ENCODE measurements around the gene TEN1.
"Not testable (repeated sequence)": the region's sequence is repeated elsewhere in the genome, so short reads cannot be mapped to it uniquely, and the experiment has no call there.

TEN1 gene

GRCh38 chr17:75978938-75979704, at the start of gene TEN1, which contains the start of gene ACOX1:
Gene TEN1, plus strand, starts transcription at chr17:75979240. Its CDS starts 6,953 bp downstream, at chr17:75986193.
Gene ACOX1, minus strand, starts transcription at chr17:75979166. Its CDS starts 93 bp downstream, at chr17:75979073.
- in situ Hi-C loops (cut with MboI; ENCODE audit: low sequenced_read_pairs), result loop anchor here (25.0 kb wide), 1 partner anchor 217 kb away; the partner anchor contains the start of gene GALK1

GRCh38 chr17:75931062-75931461, 48.0 kb upstream of the TEN1 start:
- in situ Hi-C loops (cut with MboI; ENCODE audit: low sequenced_read_pairs), result no loop called here

GRCh38 chr17:75932852-75933251, 46.2 kb upstream of the TEN1 start:
- in situ Hi-C loops (cut with MboI; ENCODE audit: low sequenced_read_pairs), result no loop called here

GRCh38 chr17:75933808-75934207, 45.2 kb upstream of the TEN1 start:
- in situ Hi-C loops (cut with MboI; ENCODE audit: low sequenced_read_pairs), result no loop called here

- in situ Hi-C loops (cut with MboI; ENCODE audit: low sequenced_read_pairs), result no loop called here
Measured at GRCh38 chr17:75937652-75938051, 41.4 kb upstream of the TEN1 start.

GRCh38 chr17:75940727-75941441, 38.2 kb upstream of the TEN1 start, which contains the start of gene FBF1:
Gene FBF1, minus strand, starts transcription at chr17:75941042. Its CDS starts 2,893 bp downstream, at chr17:75938149.
- in situ Hi-C loops (cut with MboI; ENCODE audit: low sequenced_read_pairs), result no loop called here

GRCh38 chr17:75941442-75941819, 37.6 kb upstream of the TEN1 start:
- in situ Hi-C loops (cut with MboI; ENCODE audit: low sequenced_read_pairs), result no loop called here

GRCh38 chr17:75942473-75942872, 36.6 kb upstream of the TEN1 start:
- in situ Hi-C loops (cut with MboI; ENCODE audit: low sequenced_read_pairs), result no loop called here

GRCh38 chr17:75943491-75943890, 35.5 kb upstream of the TEN1 start:
- in situ Hi-C loops (cut with MboI; ENCODE audit: low sequenced_read_pairs), result no loop called here

- in situ Hi-C loops (cut with MboI; ENCODE audit: low sequenced_read_pairs), result no loop called here
Measured at GRCh38 chr17:75945211-75945610, 33.8 kb upstream of the TEN1 start.

GRCh38 chr17:75950421-75950820, 28.6 kb upstream of the TEN1 start:
- in situ Hi-C loops (cut with MboI; ENCODE audit: low sequenced_read_pairs), result no loop called here

GRCh38 chr17:75950855-75951554, 28.0 kb upstream of the TEN1 start:
- in situ Hi-C loops (cut with MboI; ENCODE audit: low sequenced_read_pairs), result no loop called here

GRCh38 chr17:75959051-75959838, 19.8 kb upstream of the TEN1 start:
- in situ Hi-C loops (cut with MboI; ENCODE audit: low sequenced_read_pairs), result no loop called here

- in situ Hi-C loops (cut with MboI; ENCODE audit: low sequenced_read_pairs), result no loop called here
Measured at GRCh38 chr17:75959839-75960511, 19.1 kb upstream of the TEN1 start.

- in situ Hi-C loops (cut with MboI; ENCODE audit: low sequenced_read_pairs), result no loop called here
Measured at GRCh38 chr17:75965468-75965867, 13.6 kb upstream of the TEN1 start.

- in situ Hi-C loops (cut with MboI; ENCODE audit: low sequenced_read_pairs), result not testable (repeated sequence)
Measured at GRCh38 chr17:75969044-75969443, 10.0 kb upstream of the TEN1 start.

- in situ Hi-C loops (cut with MboI; ENCODE audit: low sequenced_read_pairs), result no loop called here
Measured at GRCh38 chr17:75970011-75970523, 9.0 kb upstream of the TEN1 start.

- in situ Hi-C loops (cut with MboI; ENCODE audit: low sequenced_read_pairs), result no loop called here
Measured at GRCh38 chr17:75970626-75971025, 8.4 kb upstream of the TEN1 start.

- in situ Hi-C loops (cut with MboI; ENCODE audit: low sequenced_read_pairs), result loop anchor here (25.0 kb wide), 1 partner anchor 213 kb away; the partner anchor contains the start of gene GALK1
Measured at GRCh38 chr17:75975187-75975586, 3.9 kb upstream of the TEN1 start.

- in situ Hi-C loops (cut with MboI; ENCODE audit: low sequenced_read_pairs), result loop anchor here (25.0 kb wide), 1 partner anchor 213 kb away; the partner anchor contains the start of gene GALK1
Measured at GRCh38 chr17:75975757-75976174, 3.3 kb upstream of the TEN1 start.

Measured in HL-60/S4 treated with retinoic acid at 250 ng/mL for 4 days and 3 days (cell line).